Measurements from ENCODE around the gene STIP1.

GRCh38 chr11:64233913-64234586 is 48.1 kb downstream of the STIP1 start, which contains the start of gene VEGFB:
- TF ChIP-seq POLR2AphosphoS5 (IDR thresholded peaks at IDR 0.05; ENCODE audit: low read depth, low read length) = no peak
- no peak for TF ChIP-seq SP2 (IDR thresholded peaks at IDR 0.05; ENCODE audit: low read length)
- no peak for TF ChIP-seq POLR2A (IDR thresholded peaks at IDR 0.05; ENCODE audit: control extremely low read depth in 1 of 2, low read depth in 2 of 2, low read length in 2 of 2)
- no peak for TF ChIP-seq RAD21 (IDR thresholded peaks at IDR 0.05 in 1 of 2, conservative IDR thresholded peaks at IDR 0.05 in 1 of 2; ENCODE audit: low read depth in 2 of 2, low read length in 2 of 2)

All from H1 (cell line).